NCI-H69 (cell line): ENCODE data around the gene ZSCAN26.
"Not testable (repeated sequence)": the region's sequence is repeated elsewhere in the genome, so short reads cannot be mapped to it uniquely, and the experiment has no call there.

ENCODE experiments used
- DNase-seq: peaks from one replicate; lab custom pipeline; 2025; lab: John Stamatoyannopoulos, UW

The ZSCAN26 gene

DNA sequence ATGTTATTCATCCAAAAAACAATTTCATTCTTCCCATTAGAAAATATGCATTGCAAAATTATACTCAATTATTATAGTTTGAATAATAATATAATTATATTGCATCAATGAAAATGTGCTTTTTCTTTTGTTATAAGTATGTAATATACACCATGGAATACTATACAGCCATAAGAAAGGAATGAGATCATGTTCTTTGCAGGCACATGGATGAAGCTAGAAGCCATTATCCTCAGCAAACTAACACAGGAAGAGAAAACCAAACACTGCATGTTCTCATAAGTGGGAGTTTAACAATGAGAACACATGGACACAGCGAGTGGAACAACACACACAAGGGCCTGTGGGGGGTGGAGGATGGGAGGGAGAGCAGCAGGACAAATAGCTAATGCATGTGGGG is 9.9 kb upstream of the ZSCAN26 start:
- no peak for DNase-seq

DNA sequence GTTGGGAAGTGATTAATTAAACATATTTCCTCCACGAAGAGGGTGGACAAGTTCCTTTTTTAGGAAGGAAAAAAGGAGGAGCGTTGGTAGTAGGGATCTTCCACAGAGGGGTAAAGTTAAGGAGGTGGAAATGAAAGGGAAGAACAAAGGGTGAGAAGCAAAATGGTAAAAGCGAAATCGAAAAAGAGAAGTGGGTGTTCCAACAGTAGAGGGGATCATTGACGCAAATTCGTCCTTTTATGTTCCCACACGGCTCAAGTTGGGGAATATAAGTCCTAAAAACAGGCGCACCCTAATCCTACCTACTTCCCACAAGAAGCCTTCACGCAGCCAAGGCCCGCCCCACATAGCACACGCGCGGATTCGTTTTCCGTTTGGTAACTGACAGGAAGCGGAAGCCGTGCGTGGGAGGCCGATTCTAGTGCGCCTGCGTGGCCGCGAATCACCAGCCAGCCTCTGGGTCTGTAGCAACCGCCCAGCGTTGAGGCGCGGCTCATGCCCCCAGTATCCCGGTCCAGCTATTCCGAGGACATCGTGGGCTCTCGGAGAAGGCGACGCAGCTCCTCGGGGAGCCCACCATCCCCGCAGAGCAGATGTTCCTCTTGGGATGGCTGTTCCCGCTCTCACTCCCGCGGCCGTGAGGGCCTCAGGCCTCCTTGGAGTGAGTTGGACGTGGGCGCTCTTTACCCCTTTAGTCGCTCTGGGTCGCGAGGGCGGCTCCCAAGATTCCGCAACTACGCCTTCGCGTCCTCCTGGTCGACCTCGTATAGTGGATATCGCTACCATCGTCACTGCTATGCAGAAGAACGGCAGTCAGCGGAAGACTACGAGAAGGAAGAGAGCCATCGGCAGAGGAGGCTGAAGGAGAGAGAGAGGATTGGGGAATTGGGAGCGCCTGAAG is 7.8 kb upstream of the ZSCAN26 start, which contains the start of gene NKAPL:
TSS of gene NKAPL (plus strand) at position 421 of the 901 bp plus-strand sequence. CDS start at position 496, 75 bp downstream.
- DNase-seq: no peak

DNA sequence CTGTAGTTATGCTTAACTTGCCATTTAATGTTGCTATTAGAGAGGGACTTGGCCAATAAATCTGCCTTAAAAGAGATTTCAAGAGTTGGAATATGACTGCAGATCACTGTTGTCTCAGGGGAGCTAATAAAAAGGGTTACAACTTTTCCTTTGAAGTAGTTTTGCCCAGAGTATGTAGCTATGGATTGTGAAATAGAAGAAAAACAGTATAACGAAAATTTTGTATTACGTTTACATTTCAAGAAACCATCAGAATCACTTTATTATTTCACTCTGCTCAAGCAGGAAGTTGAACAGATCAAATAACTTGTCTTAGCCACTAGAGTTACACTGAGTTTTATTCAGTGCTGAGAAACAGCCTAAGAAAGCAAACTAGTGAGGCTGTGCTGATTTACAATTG is 3.0 kb upstream of the ZSCAN26 start:
- no peak for DNase-seq

DNA sequence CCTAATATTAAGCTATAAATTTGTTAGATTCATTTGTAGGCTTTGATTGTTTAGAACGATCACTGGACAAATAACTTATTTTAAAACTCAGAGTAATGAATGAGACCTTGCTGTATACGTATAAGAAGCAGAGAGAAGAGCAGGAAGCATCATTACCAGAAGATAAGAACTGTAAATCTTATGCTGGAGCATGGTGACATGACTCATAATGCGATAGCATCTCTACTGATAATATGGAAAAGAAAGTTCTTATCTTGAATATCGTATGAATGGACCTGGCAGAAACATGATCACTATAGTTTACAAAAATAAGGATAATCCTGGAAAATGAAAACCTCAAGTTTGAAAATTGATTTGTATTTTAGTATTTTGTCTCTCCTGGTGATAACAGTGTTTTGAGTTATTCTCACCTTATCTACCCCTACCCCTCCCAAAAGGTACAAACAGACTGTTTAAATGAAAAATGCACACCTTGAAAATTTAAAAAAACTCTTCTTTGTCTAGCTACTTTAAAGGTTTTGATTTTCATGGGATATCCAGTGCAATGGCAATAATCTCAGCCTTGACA is 2.0 kb upstream of the ZSCAN26 start:
- DNase-seq: no peak

DNA sequence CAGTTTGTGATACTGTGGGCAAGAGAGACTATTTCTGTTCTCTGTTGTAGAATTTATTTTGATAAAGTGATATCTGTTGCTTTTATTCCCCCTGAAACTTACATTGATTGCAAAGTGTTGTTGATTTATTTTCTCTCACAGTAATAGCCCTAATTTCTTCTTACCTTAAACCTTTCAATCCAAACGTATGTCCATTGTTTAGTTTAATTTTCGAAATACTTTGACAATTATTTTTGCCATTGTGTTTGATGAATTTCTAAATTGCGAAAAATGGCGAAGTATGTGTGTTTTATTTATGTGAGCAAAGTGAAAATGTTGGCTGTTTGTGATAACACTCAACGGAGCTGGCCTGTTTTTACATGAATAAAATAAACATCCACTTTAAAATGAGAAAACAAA is 381 bp upstream of the ZSCAN26 start:
- DNase-seq: no peak

DNA sequence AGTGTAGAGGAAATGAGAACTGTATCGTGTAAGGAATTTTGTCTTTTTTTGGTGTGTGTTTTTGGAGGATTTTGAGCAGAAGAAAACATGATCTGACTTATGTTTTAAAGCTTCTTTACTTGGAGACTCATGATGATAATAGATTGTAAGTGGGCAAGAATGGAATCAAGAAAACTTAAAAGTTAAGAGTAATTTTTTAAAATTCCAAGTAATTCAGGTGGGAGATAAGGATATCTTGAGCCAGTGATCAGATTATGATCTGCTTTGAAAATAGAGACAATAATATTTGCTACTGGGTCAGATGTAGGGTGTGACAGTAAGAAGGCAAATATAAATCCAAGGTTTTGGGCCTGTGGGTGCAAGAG is 734 bp downstream of the ZSCAN26 start:
- no peak for DNase-seq

DNA sequence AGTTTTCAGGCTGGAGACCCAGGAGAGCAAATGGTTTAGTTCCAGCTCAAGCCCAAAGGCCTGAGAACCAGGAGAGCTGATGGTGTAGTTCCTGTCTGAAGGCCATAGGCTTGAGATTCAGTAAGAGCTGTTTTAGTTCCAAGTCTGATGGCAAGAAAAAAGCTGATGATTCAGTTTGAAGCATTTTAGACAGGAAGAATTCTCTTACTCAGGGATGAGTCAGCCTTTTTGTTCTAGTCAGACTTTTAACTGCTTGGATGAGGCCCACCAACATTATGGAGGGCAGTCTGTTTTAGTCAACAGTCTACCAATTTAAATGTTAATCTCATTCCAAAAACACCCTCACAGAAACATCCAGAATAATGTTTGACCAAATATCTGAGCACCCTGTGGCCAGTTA is 2.5 kb downstream of the ZSCAN26 start:
- DNase-seq: no peak

DNA sequence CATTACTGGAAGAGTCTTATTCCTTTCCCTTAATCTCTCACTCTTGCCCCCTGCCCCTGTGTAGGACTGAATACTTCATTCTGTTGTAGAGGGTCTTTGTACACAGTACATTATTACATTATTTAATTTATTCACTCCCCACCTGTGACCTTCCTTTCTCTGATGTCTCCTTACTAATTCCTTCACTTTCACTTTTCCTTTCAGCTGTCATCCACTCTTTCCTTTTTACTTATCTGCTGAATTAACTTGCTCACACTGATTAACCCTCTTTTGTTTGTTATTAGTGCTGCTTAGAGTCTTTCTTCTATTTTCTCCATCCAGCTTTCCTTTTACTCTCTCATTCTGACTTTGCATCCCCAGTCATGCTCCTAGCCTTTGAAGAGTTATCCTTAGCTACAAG is 7.9 kb downstream of the ZSCAN26 start:
- DNase-seq: no peak

DNA sequence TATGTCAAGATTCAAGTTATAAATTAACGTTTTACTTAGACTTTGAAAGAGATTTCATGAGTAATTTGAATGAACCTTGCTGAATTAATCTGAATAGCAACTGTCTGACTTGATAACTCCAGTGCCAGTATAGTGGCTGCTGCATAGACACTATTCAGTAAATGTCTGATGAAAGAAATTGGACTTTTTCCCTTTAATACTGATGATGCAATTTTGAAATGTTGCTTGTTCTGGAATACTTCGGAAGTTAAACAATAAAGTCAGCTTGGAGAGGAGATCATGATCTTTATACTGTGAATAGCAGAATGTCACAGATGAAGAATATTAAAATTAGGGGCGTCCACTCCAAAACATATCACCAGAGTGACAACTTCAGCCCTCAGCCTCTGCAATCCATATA is 10.8 kb downstream of the ZSCAN26 start:
- no peak for DNase-seq

DNA sequence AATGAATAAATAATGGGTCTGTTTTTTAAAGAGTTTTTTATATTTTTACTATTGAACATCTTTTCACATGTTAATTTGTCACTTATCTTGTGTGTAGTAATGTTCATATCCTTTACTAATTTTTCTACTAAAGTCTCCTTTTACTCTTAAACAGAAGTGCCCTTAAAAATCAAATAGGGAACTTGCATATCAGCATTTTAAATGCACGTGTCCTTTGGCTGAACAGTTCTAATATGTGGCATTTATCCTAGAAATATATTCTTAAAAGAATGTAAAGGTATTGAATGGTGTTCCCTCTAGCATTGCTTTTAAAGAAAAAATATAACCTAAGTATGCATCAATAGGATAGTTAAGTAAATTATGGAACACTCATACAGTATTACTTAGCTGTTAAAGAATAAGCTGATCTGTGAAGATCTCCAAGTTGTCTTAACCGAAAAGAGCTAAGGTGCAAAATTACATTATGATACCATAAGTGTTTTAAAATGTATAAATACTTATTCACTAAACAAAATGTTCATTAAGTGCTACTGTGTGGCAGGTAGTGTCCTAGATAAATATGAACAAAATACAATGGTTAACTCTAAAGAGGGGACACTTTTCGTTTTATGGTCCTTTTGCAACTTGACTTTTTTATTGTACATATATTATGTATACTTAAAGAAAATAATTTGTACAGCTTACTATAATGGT is 13.8 kb downstream of the ZSCAN26 start:
- no peak for DNase-seq

DNA sequence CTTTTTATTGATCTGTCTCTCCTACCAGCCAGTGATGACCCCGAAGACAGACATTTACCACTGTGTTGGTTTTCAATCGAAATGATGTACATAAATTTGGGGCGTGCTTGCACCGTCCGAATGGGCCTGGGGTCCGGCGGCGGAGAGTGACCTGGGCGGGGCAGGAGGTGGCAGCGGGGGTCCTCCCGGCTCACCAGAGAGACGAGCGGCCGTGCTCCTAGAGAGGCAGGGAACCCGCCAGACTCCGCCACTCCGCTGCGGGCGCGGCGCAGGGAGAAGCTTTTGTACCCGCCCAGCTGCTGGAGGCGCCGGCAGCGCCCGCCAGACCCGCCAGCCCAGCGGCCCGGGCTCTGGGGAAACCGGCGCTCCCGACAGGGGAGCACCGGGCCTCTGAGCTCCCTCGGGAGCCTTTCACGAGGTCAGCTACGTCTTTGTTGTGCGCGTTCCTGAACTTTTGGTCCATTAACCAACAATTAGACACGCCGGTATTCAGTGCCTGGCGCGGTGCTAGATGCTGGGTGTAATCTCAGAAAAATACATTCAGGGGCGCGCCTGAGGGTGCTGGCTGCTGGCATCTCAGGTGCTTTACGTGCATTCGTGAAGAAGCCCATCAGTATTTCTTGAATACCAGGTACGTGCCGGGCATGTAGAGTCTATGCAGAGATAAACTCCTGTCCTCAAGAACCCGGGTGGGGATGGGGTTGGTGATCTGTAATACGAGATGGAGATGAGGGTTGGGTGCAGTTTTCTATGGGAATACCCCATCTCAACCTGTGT is 14.5 kb downstream of the ZSCAN26 start, which contains the start of gene PGBD1:
TSS of gene PGBD1 (plus strand) at position 285 of the 777 bp plus-strand sequence. CDS start 2,242 bp downstream, outside the sequence.
- DNase-seq: peak; percentile 95

DNA sequence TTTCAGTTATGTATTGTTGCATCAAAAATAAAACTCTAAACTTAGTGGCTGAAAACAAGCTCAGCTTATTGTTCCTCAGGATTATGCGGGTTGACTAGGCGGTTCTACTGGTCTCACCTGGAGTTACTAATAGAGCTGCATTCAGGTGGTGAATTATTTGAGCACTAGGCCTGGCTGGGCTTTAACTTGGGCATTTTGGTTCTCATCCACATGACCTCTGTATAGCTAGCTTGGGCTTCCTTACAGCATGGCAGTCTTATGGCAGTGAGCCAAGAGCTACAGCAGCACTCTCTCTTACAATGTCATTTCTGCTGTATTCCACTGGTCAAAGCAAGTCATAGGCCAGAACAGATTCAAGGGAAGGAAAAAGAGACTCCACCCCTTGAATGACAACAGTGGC is 16.0 kb downstream of the ZSCAN26 start:
- peak; percentile 7 for DNase-seq

DNA sequence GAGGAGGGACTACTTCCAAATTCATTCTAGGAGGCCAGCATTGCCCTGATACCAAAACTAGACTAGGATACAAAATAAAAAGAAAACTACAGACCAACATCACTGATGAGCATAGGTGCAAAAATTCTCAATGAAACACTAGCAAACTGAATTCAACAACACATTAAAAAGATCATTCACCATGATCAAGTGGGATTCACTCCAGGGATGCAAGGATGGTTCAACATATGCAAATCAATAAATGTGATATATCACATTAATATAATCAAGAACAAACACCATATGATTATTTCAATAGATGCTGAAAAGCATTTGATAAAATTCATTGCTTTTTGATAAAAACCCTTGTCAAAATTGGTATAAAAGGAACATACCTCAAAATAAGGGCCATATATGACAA is 24.6 kb downstream of the ZSCAN26 start:
- no peak for DNase-seq

DNA sequence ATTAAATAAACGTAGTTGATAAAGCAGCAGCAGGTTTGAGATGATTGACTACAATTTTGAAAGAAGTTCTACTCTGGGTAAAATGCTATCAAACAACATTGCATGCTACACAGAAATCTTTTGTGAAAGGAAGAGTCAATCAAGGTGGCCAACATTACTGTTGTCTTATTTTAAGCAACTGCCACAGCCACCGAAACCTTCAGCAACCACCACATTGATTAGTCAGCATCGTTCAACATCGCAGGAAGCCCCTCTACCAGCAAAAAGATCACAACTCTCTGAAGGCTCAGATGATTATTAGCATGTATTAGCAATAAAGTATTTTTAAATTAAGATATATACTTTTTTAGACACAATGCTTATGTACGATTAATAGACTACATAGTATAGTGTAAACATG is 28.4 kb downstream of the ZSCAN26 start:
- no peak for DNase-seq

DNA sequence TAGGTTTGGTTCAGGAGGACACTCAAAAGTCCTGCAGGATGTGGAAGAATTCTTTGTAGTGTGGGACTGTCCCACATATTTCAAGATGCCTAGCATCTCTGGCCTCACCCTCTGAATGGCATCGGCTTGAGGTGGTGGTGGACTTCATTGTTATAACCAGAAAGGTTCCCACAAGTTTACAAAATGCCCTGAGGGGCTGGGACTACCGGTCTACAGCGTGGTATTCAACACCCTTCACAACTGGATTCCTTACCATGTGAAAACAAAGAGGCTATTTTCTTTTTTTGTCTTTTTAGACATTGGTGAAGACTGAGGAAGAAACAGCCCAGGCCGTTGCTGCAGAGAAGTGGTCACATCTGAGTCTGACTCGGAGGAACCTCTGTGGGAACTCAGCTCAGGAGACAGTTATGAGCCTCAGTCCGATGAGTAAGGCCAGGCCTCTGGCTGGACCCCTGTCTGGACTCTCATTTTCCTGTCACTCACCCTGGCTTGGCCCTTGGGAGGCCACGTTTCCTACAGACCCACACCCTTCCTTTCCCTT is 29.6 kb downstream of the ZSCAN26 start:
- no peak for DNase-seq

DNA sequence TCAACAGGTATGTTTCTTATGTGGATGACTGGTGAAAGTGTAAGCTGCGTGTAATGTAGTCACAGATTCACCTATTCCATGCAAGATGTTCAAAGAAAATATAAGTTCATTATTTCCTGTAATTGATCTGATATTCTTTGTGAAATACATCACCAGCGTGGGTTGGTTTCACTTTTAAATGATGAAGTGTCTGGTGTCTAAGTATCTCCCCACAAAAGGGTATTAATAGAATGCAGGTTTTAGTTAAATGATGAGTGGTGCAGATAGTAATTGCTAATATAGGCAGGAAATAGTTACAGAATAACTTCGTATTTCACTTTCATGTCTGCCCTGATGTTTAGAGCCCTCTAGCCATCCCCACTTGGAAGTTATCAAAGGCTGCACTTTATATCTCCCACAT is 36.6 kb downstream of the ZSCAN26 start:
- DNase-seq: no peak

DNA sequence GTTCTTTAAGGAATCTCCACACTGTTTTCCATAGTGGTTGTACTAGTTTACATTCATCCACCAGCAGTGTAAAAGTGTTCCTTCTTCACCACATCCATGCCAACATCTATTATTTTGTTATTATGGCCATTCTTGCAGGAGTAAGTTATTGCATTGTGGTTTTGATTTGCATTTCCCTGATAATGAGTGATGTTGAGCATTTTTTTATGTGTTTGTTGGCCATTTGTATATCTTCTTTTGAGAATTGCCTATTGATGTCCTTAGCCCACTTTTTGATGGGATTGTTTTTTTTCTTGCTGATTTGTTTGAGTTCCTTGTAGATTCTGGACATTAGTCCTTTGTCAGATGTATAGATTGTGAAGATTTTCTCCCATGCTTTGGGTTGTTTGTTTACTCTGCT is 39.4 kb downstream of the ZSCAN26 start:
- DNase-seq: not testable (repeated sequence)

DNA sequence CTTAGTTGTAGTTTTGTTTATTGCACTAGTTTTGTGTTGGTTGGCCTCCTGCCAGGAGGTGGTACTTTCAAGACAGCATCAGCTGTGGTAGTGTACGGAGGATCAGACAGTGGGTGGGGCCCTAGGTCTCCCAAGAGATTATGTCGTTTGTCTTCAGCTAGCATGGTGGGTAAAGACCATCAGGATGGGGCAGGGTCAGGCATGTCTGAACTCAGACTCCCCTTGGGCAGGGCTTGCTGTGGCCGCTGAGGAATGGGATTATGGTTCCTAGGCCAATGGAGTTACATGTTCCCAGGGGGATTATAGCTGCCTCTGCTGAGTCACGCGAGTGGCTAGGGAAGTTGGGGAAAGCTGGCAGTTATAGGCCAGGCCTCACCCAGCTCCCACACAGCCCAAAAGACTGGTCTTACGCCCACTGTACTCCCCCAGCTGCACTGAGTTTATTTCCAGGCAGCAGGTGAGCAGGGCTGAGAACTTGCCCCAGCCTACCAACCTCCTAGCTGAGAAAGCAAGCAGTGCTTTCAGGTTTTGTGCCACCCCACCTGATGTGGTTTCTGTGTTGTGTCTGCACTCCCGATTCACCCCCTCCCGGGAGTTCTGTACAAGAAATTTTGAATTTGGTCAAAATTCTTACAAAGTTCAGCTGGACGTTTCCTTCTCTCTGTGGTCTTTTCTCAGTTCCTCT is 44.3 kb downstream of the ZSCAN26 start:
- no peak for DNase-seq

DNA sequence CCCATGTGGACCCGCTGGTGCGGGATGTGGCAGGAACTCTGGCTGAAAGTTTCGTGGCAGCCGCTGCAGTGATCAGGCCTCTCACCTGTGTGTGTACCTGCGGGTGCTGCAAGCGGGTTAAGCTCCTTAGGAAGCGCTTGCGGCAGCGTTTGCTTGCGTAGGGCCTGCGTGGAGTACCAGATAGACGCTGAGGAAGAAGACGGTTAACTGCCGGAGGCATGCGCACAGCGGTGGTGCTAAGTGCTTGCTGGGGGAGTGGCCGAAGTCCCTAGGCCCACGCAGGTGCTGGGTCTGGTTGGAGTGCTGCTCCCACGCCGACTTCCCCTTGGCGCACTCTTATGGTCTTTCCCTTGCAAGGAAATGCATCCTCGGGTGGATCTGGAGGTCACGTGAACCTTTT is 46.0 kb downstream of the ZSCAN26 start:
- no peak for DNase-seq

DNA sequence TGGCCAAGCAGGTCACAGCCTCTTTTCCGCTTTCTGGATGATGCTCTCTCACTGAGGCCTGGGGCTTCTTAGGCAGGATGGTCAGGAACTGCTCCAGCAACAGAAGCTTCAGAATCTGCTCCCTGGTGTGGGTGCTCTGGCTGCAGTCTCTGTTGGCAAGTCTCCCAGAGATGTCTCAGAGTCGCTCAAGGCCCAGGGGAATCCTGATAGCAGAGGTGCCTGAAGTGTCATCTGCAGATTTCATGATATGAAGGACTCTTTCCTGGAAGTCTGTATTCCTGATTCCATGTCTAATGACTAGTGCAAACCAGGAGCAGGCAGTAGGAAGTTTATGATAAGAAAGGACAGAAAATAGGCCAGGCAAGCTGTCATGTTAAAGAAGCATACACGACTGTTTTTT is 48.7 kb downstream of the ZSCAN26 start:
- DNase-seq: no peak

DNA sequence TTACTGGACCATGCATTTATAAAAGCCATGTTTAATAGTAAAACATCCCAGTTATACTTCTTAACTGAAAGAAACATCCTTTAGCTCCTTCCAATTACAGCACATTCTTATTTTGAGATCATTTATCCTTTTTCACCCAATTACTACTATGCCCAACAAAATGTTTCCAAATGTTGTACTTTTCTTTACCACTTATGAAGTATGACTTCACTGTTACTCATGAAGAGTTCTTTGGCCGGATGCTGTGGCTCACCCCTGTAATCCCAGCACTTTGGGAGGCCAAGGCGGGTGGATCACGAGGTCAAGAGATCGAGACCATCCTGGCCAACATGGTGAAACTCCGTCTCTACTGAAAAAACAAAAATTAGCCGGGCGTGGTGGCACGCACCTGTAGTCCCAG is 50.9 kb downstream of the ZSCAN26 start:
- not testable (repeated sequence) for DNase-seq
